SU-DHL-6 (cell line): ENCODE results near the gene ESYT1.

Experiments used
- EZH2phosphoT487 ChIP-seq: fragments of 200-600 bp; sonication (generic), shearing (Covaris generic); conservative IDR thresholded peaks from 2 replicates; pipeline ENCODE4 v1.6.1; 2018; ENCODE audit warnings: mild to moderate bottlenecking, antibody characterized with exemption, low read length, moderate library complexity, mixed read lengths
- TF ChIP-seq, protein P1 (sequence below): fragments of 200-600 bp; sonication (generic); IDR thresholded peaks from one replicate; pipeline ENCODE4 v1.5.1; 2017; ENCODE audit warnings: antibody characterized with exemption, mild to moderate bottlenecking, low read length, moderate library complexity; ENCODE audit not compliant: insufficient read depth, poor library complexity, severe bottlenecking

DNA sequence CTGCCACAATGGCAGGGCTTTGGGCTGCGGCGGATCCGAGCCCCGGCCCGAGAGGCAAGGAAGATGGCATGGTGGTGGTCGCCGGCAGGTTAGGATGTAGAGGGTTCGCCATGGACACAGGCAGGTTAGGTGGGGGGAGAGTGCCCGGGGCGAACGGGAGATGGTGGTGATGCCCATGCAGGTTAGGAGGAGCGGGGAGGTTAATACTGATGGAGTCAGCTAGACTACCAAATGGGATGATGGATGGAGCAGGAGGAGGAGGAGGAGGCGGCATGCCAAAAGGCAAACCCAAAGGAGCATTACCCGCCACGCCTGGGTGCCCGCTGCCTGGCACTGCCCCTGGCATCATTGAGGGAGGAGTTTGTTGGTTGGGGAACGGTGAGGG, 36.3 kb downstream of the ESYT1 start:
- TF ChIP-seq, protein P1, sequence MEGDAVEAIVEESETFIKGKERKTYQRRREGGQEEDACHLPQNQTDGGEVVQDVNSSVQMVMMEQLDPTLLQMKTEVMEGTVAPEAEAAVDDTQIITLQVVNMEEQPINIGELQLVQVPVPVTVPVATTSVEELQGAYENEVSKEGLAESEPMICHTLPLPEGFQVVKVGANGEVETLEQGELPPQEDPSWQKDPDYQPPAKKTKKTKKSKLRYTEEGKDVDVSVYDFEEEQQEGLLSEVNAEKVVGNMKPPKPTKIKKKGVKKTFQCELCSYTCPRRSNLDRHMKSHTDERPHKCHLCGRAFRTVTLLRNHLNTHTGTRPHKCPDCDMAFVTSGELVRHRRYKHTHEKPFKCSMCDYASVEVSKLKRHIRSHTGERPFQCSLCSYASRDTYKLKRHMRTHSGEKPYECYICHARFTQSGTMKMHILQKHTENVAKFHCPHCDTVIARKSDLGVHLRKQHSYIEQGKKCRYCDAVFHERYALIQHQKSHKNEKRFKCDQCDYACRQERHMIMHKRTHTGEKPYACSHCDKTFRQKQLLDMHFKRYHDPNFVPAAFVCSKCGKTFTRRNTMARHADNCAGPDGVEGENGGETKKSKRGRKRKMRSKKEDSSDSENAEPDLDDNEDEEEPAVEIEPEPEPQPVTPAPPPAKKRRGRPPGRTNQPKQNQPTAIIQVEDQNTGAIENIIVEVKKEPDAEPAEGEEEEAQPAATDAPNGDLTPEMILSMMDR = no peak
- no peak for TF ChIP-seq EZH2phosphoT487
